ENCODE results near the gene RBM10.
A peak's percentile ranks its signal among the peaks of the same experiment; 100 is the strongest.

RBM10 gene

DNA sequence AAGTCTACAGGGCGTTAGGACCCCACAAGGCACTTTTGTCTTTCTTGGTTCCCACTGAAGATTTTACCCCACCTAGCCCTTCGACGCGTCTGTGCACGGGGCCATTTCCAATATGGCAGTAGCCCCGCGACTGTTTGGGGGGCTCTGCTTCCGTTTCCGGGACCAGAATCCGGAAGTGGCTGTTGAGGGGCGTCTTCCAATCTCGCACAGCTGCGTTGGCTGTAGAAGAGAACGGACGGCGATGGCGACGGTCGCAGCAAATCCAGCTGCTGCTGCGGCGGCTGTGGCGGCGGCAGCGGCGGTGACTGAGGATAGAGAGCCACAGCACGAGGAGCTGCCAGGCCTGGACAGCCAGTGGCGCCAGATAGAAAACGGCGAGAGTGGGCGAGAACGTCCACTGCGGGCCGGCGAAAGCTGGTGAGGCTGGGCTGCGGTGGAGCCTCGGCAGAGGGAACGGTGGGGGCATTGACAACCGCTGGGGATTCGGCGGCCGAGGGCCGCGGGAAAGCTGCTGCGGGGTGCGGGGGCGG lies 87.8 kb downstream of the RBM10 start, which contains the start of gene USP11:
Gene USP11, plus strand, starts transcription at position 207 of the 530 bp plus-strand sequence. Its CDS starts 35 bp downstream, at position 242.
- 0 out of 2 replicates have a peak, but pooled peaks cover 3% of the 10 kb centered on the region for H3F3A ChIP-seq (ENCODE audit: control insufficient read depth, insufficient read depth)
- peak within 1 kb of the TSS; percentile 81 for H3K27ac ChIP-seq (ENCODE audit: low read depth, low read length)
- TF ChIP-seq EZH2phosphoT487 (IDR thresholded peaks at IDR 0.05; ENCODE audit: borderline replicate concordance, low read length): no peak
- TF ChIP-seq, protein P1, sequence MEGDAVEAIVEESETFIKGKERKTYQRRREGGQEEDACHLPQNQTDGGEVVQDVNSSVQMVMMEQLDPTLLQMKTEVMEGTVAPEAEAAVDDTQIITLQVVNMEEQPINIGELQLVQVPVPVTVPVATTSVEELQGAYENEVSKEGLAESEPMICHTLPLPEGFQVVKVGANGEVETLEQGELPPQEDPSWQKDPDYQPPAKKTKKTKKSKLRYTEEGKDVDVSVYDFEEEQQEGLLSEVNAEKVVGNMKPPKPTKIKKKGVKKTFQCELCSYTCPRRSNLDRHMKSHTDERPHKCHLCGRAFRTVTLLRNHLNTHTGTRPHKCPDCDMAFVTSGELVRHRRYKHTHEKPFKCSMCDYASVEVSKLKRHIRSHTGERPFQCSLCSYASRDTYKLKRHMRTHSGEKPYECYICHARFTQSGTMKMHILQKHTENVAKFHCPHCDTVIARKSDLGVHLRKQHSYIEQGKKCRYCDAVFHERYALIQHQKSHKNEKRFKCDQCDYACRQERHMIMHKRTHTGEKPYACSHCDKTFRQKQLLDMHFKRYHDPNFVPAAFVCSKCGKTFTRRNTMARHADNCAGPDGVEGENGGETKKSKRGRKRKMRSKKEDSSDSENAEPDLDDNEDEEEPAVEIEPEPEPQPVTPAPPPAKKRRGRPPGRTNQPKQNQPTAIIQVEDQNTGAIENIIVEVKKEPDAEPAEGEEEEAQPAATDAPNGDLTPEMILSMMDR (IDR thresholded peaks at IDR 0.05; ENCODE audit: low read depth, low read length, poor library complexity, severe bottlenecking): no peak
- no peaks in the 10 kb centered on the region for H3K27me3 ChIP-seq (ENCODE audit: control insufficient read depth, low read length)
- no peaks in the 10 kb centered on the region for H4K20me1 ChIP-seq (ENCODE audit: control insufficient read depth, insufficient read depth, low read depth, low read length)
- H3K79me2 ChIP-seq (ENCODE audit: control insufficient read depth, low read length): peaks cover 43% of the 10 kb centered on the region
- peak within 1 kb of the TSS; percentile 87 for H3K4me3 ChIP-seq (ENCODE audit: low read length)
- no peaks in the 10 kb centered on the region for H3K9me3 ChIP-seq (ENCODE audit: control insufficient read depth, insufficient read depth, low read length)
- H3K9me2 ChIP-seq (replicated peaks; ENCODE audit: control insufficient read depth, low read length): no peaks in the 10 kb centered on the region
- H3K36me3 ChIP-seq (ENCODE audit: control insufficient read depth, low read length): peaks cover 13% of the 10 kb centered on the region
- H3K4me2 ChIP-seq (ENCODE audit: low read length): peak within 1 kb of the TSS; percentile 78
- H3K4me1 ChIP-seq (ENCODE audit: control insufficient read depth, low read length): peaks cover 15% of the 10 kb centered on the region

DNA sequence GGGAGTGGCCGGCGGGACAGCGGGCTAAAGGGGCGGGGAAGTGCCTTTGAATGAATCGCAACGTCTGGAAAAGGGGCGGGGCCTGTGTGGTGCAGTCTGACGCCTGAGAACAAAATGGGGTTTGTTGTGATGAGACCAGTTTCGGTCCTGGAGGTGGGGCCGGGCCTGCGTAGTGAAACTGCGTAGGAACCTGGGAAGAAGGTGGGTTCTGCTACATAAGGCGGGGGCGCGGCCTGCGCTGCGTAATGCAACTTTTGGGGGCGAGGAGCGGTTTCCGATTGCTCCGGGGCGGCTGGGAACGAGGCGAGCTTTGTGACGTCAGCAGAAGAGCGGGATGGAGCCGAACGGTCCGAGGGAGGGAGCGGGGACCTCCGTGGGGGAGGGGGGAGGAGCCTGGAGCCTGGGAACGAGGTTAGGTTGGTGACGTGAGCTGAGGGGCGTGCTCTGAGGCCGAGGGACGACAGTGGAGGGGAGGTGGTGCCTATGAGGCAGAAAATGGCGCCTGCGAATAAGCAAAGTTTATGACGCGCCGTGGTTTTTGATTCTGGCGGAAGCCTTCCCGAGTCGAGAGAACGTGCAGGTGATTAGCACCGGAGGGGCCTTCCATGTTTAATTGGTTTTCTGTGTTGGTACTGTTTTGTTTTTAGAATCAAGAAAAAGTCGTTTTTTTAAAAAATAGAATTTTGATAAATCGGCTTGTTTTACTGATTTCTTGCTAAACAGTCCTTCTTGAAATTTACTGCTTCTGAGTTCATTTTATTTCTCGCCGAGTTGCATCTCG lies 88.5 kb downstream of the RBM10 start:
- H3K9me2 ChIP-seq (replicated peaks; ENCODE audit: control insufficient read depth, low read length): no peaks in the 10 kb centered on the region
- TF ChIP-seq, protein P1 (IDR thresholded peaks at IDR 0.05; ENCODE audit: low read depth, low read length, poor library complexity, severe bottlenecking): no peak
- no peak for TF ChIP-seq EZH2phosphoT487 (IDR thresholded peaks at IDR 0.05; ENCODE audit: borderline replicate concordance, low read length)
- H3K36me3 ChIP-seq (ENCODE audit: control insufficient read depth, low read length): peaks cover 8% of the 10 kb centered on the region
- no peaks in the 10 kb centered on the region for H4K20me1 ChIP-seq (ENCODE audit: control insufficient read depth, insufficient read depth, low read depth, low read length)
- peak overlapping the region; percentile 87 for H3K4me3 ChIP-seq (ENCODE audit: low read length)
- no peaks in the 10 kb centered on the region for H3K9me3 ChIP-seq (ENCODE audit: control insufficient read depth, insufficient read depth, low read length)
- peaks cover 15% of the 10 kb centered on the region for H3K4me1 ChIP-seq (ENCODE audit: control insufficient read depth, low read length)
- no peaks in the 10 kb centered on the region for H3K27me3 ChIP-seq (ENCODE audit: control insufficient read depth, low read length)
- 0 out of 2 replicates have a peak, but pooled peaks cover 3% of the 10 kb centered on the region for H3F3A ChIP-seq (ENCODE audit: control insufficient read depth, insufficient read depth)
- peak overlapping the region; percentile 81 for H3K27ac ChIP-seq (ENCODE audit: low read depth, low read length)
- H3K4me2 ChIP-seq (ENCODE audit: low read length): peak overlapping the region; percentile 78
- H3K79me2 ChIP-seq (ENCODE audit: control insufficient read depth, low read length): peaks cover 43% of the 10 kb centered on the region

DNA sequence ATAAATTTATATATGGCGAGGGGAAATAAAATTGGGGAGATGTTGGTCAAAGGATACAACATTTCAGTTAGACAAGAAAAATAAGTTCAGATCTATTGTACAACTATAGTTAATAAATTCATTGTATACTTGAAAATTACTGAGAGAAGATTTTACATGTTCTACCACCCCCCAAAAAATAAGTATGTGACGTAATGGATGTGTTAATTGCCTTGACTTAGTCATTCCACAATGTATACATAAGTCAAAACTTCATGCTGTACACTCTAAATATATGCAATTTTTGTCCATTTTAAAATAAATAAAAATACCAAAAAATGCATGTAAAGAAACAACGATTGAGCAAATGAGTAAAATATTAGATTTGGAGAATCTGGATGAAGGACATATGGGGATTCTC lies 89.6 kb downstream of the RBM10 start:
- no peak overlapping the region for H3K27ac ChIP-seq (ENCODE audit: low read depth, low read length)

More for the DNA sequence above, 89.6 kb downstream of the RBM10 start:
- Histone ChIP-seq H3K4me3 (ENCODE audit: low read length) (peak overlapping the region; percentile 87), H3K36me3 (ENCODE audit: control insufficient read depth, low read length) (peaks cover 4% of the 10 kb centered on the region), H4K20me1 (ENCODE audit: control insufficient read depth, insufficient read depth, low read depth, low read length) (no peaks in the 10 kb centered on the region), H3K9me2 (replicated peaks; ENCODE audit: control insufficient read depth, low read length) (no peaks in the 10 kb centered on the region), H3K79me2 (ENCODE audit: control insufficient read depth, low read length) (peaks cover 43% of the 10 kb centered on the region), H3F3A (ENCODE audit: control insufficient read depth, insufficient read depth) (0 out of 2 replicates have a peak, but pooled peaks cover 3% of the 10 kb centered on the region), H3K4me2 (ENCODE audit: low read length) (peak overlapping the region; percentile 78), H3K4me1 (ENCODE audit: control insufficient read depth, low read length) (peaks cover 15% of the 10 kb centered on the region), H3K27me3 (ENCODE audit: control insufficient read depth, low read length) (no peaks in the 10 kb centered on the region), H3K9me3 (ENCODE audit: control insufficient read depth, insufficient read depth, low read length) (no peaks in the 10 kb centered on the region)
- no peak for TF ChIP-seq EZH2phosphoT487 (IDR thresholded peaks at IDR 0.05; ENCODE audit: borderline replicate concordance, low read length)
- TF ChIP-seq, protein P1 (IDR thresholded peaks at IDR 0.05; ENCODE audit: low read depth, low read length, poor library complexity, severe bottlenecking): no peak
